SK-N-MC (cell line): ENCODE data around the gene ADGRF5.

Experiments used
- EZH2 ChIP-seq: fragments of 200-600 bp; sonication (generic); IDR thresholded peaks from one replicate; pipeline ENCODE4 v1.6.1; 2017; ENCODE audit warnings: antibody characterized with exemption
- POLR2AphosphoS5 ChIP-seq: IDR thresholded peaks from 2 replicates; pipeline ENCODE4 v1.6.1; 2012; ENCODE audit warnings: mild to moderate bottlenecking, low read depth, low read length, borderline replicate concordance

DNA sequence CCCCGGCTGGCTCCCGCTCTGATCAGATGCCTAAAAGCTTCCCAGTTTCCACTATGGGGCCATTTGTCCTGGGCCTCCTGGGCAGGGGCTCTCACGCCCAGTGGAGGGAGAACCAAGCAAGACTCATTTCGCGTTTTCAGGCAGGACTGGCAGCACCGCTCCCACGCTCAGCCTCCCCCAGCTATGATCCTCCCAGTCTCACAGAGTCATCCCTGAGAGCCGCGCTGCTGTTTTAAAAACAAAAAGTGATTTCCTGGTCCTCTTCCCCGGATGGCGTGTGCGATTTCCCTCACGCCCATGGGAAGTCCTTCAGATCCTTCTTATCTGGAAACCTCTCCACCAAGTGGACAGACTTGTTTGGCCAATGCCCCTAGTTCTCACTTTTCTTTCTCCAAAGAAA is at the start of gene ADGRF5:
- TF ChIP-seq EZH2: no peak
- no peak for TF ChIP-seq POLR2AphosphoS5
